ENCODE data around the gene MRPS34. TPM values are rescaled to one million over a fixed set of nuclear protein-coding genes. Genes with fewer than 3 reads are reported as not detected.

Gene MRPS34
- total and polyA plus RNA-seq, 4 donors, result 42.4 to 100 (median 58.7) TPM

DNA sequence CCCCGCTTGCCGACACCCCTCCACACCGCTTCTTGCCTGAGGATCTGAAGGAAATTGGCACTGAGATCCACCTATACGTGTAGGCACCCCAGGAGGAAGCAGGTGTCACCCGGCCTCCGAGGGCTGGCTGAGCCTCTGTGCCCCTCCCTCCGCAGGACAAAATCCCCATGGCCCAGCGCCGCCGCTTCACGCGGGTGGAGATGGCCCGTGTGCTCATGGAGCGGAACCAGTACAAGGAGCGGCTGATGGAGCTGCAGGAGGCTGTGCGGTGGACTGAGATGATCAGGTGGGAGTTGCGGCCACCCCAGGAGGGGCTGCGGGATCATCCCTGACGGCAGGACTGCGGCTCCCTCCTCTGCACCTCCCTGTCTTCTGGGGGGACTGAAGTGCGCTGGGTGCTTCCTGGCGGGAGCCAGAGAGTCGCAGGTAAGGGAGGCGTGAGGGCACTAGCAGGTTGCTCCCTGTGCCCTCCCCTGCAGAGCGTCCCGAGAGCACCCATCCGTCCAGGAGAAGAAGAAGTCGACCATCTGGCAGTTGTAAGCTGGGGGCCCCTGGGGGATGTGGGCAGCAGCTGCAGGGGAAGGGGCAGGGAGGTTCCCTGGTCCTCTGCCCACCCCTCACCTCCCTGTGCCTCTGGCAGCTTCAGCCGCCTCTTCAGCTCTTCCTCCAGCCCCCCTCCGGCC is 10.6 kb downstream of the MRPS34 start:
- no peak for DNase-seq (ENCODE audit: low spot score)
- TF ChIP-seq SP1 (IDR thresholded peaks at IDR 0.05) (no peak), YY1 (IDR thresholded peaks at IDR 0.05) (no peak), RAD21 (IDR thresholded peaks at IDR 0.05) (no peak), NR2F2 (IDR thresholded peaks at IDR 0.05) (no peak), JUND (IDR thresholded peaks at IDR 0.05) (no peak), TAF1 (conservative IDR thresholded peaks at IDR 0.05) (no peak), FOXA1 (IDR thresholded peaks at IDR 0.05) (no peak), RXRA (IDR thresholded peaks at IDR 0.05) (no peak), HNF4A (conservative IDR thresholded peaks at IDR 0.05) (no peak), GABPA (IDR thresholded peaks at IDR 0.05 in 1 of 2, conservative IDR thresholded peaks at IDR 0.05 in 1 of 2) (no peak), HNF4G (IDR thresholded peaks at IDR 0.05) (no peak), FOXA2 (IDR thresholded peaks at IDR 0.05) (no peak), EGR1 (IDR thresholded peaks at IDR 0.05; ENCODE audit: low read depth in 2 of 2) (no peak)
- TF ChIP-seq, protein P1, sequence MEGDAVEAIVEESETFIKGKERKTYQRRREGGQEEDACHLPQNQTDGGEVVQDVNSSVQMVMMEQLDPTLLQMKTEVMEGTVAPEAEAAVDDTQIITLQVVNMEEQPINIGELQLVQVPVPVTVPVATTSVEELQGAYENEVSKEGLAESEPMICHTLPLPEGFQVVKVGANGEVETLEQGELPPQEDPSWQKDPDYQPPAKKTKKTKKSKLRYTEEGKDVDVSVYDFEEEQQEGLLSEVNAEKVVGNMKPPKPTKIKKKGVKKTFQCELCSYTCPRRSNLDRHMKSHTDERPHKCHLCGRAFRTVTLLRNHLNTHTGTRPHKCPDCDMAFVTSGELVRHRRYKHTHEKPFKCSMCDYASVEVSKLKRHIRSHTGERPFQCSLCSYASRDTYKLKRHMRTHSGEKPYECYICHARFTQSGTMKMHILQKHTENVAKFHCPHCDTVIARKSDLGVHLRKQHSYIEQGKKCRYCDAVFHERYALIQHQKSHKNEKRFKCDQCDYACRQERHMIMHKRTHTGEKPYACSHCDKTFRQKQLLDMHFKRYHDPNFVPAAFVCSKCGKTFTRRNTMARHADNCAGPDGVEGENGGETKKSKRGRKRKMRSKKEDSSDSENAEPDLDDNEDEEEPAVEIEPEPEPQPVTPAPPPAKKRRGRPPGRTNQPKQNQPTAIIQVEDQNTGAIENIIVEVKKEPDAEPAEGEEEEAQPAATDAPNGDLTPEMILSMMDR (IDR thresholded peaks at IDR 0.05; ENCODE audit: low read depth, low read length, missing input control), result no peak
- TF ChIP-seq, protein P2, sequence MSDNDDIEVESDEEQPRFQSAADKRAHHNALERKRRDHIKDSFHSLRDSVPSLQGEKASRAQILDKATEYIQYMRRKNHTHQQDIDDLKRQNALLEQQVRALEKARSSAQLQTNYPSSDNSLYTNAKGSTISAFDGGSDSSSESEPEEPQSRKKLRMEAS (IDR thresholded peaks at IDR 0.05), result no peak
- TF ChIP-seq, protein P3, sequence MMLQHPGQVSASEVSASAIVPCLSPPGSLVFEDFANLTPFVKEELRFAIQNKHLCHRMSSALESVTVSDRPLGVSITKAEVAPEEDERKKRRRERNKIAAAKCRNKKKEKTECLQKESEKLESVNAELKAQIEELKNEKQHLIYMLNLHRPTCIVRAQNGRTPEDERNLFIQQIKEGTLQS (IDR thresholded peaks at IDR 0.05), result no peak
- TF ChIP-seq, protein P4, sequence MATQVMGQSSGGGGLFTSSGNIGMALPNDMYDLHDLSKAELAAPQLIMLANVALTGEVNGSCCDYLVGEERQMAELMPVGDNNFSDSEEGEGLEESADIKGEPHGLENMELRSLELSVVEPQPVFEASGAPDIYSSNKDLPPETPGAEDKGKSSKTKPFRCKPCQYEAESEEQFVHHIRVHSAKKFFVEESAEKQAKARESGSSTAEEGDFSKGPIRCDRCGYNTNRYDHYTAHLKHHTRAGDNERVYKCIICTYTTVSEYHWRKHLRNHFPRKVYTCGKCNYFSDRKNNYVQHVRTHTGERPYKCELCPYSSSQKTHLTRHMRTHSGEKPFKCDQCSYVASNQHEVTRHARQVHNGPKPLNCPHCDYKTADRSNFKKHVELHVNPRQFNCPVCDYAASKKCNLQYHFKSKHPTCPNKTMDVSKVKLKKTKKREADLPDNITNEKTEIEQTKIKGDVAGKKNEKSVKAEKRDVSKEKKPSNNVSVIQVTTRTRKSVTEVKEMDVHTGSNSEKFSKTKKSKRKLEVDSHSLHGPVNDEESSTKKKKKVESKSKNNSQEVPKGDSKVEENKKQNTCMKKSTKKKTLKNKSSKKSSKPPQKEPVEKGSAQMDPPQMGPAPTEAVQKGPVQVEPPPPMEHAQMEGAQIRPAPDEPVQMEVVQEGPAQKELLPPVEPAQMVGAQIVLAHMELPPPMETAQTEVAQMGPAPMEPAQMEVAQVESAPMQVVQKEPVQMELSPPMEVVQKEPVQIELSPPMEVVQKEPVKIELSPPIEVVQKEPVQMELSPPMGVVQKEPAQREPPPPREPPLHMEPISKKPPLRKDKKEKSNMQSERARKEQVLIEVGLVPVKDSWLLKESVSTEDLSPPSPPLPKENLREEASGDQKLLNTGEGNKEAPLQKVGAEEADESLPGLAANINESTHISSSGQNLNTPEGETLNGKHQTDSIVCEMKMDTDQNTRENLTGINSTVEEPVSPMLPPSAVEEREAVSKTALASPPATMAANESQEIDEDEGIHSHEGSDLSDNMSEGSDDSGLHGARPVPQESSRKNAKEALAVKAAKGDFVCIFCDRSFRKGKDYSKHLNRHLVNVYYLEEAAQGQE (IDR thresholded peaks at IDR 0.05), result no peak
- TF ChIP-seq, protein P5, sequence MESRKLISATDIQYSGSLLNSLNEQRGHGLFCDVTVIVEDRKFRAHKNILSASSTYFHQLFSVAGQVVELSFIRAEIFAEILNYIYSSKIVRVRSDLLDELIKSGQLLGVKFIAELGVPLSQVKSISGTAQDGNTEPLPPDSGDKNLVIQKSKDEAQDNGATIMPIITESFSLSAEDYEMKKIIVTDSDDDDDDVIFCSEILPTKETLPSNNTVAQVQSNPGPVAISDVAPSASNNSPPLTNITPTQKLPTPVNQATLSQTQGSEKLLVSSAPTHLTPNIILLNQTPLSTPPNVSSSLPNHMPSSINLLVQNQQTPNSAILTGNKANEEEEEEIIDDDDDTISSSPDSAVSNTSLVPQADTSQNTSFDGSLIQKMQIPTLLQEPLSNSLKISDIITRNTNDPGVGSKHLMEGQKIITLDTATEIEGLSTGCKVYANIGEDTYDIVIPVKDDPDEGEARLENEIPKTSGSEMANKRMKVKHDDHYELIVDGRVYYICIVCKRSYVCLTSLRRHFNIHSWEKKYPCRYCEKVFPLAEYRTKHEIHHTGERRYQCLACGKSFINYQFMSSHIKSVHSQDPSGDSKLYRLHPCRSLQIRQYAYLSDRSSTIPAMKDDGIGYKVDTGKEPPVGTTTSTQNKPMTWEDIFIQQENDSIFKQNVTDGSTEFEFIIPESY (IDR thresholded peaks at IDR 0.05), result no peak
- Histone ChIP-seq H3K27ac (ENCODE audit: low read depth in 1 of 2, low read length in 2 of 2) (no peak overlapping the region), H3K27me3 (ENCODE audit: control insufficient read depth in 4 of 4, insufficient read depth in 4 of 4, low read length in 3 of 4) (no peaks in the 10 kb centered on the region), H3K9me3 (ENCODE audit: control insufficient read depth in 4 of 4, low read length in 3 of 4) (no peaks in the 10 kb centered on the region), H3K9ac (ENCODE audit: low read depth in 1 of 2, low read length in 2 of 2) (no peak overlapping the region), H3K36me3 (ENCODE audit: control insufficient read depth in 4 of 4, insufficient read depth in 3 of 4, low read depth in 1 of 4, low read length in 3 of 4) (peaks cover 9 to 60% (median 18%) of the 10 kb centered on the region in 4 donors), H3K4me1 (ENCODE audit: control insufficient read depth in 4 of 4, insufficient read depth in 4 of 4, low read length in 3 of 4) (no peaks in the 10 kb centered on the region), H3K4me3 (ENCODE audit: low read depth in 1 of 3, low read length in 3 of 3) (no peak overlapping the region)
- 96% methylated on average over 30 of the region's 30 CpGs for WGBS

All from liver (tissue), 9 donors.